ENCODE data around the gene DIP2C. TPM values are rescaled to one million over a fixed set of nuclear protein-coding genes. Genes with fewer than 3 reads are reported as not detected.
"Not testable (repeated sequence)": the region's sequence is repeated elsewhere in the genome, so short reads cannot be mapped to it uniquely, and the experiment has no call there.

DIP2C gene
- total RNA-seq, 2 donors from 2014 or later = 12.3 to 41.8 TPM

GRCh38 chr10:656883-657282, 32.6 kb downstream of the DIP2C start:
- Histone ChIP-seq H3K27ac (no peak overlapping the region), H3K4me1 (replicated peaks) (peaks cover 4% of the 10 kb centered on the region), H3K9me3 (no peaks in the 10 kb centered on the region), H3K27me3 (replicated peaks; ENCODE audit: insufficient read depth) (no peaks in the 10 kb centered on the region), H3K36me3 (no peaks in the 10 kb centered on the region), H3K4me3 (no peak overlapping the region)
- intact Hi-C loops (cut with DNase I) = no loop called here
- WGBS = 70% methylated on average over 5 of the region's 5 CpGs
- TF ChIP-seq CTCF (IDR thresholded peaks at IDR 0.05) (no peak), POLR2A (IDR thresholded peaks at IDR 0.05) (no peak), POLR2AphosphoS5 (IDR thresholded peaks at IDR 0.05) (no peak)
- no peak for DNase-seq (ENCODE audit: low spot score)

- no peaks in the 10 kb centered on the region for H3K9me3 ChIP-seq
- H3K27me3 ChIP-seq (replicated peaks; ENCODE audit: insufficient read depth) = no peaks in the 10 kb centered on the region
- intact Hi-C loops (cut with DNase I) = no loop called here
- H3K4me1 ChIP-seq (replicated peaks) = peaks cover 4% of the 10 kb centered on the region
- TF ChIP-seq CTCF (IDR thresholded peaks at IDR 0.05) (no peak), POLR2AphosphoS5 (IDR thresholded peaks at IDR 0.05) (no peak), POLR2A (IDR thresholded peaks at IDR 0.05) (no peak)
- no peaks in the 10 kb centered on the region for H3K36me3 ChIP-seq
- WGBS = 96% methylated on average over 8 of the region's 8 CpGs
- DNase-seq (ENCODE audit: low spot score) = no peak
- H3K27ac ChIP-seq = no peak overlapping the region
- no peak overlapping the region for H3K4me3 ChIP-seq
Observed at GRCh38 chr10:655184-655583, 34.3 kb downstream of the DIP2C start.

- 87% methylated on average over 6 of the region's 6 CpGs for WGBS
- no peak overlapping the region for H3K27ac ChIP-seq
Observed at GRCh38 chr10:654647-654996, 34.8 kb downstream of the DIP2C start.

GRCh38 chr10:653991-654646, 35.3 kb downstream of the DIP2C start:
- Histone ChIP-seq H3K27ac (no peak overlapping the region), H3K27me3 (replicated peaks; ENCODE audit: insufficient read depth) (no peaks in the 10 kb centered on the region), H3K4me3 (no peak overlapping the region), H3K36me3 (no peaks in the 10 kb centered on the region), H3K9me3 (no peaks in the 10 kb centered on the region), H3K4me1 (replicated peaks) (no peaks in the 10 kb centered on the region)
- TF ChIP-seq POLR2AphosphoS5 (IDR thresholded peaks at IDR 0.05) = no peak
- TF ChIP-seq CTCF (IDR thresholded peaks at IDR 0.05) = no peak
- TF ChIP-seq POLR2A (IDR thresholded peaks at IDR 0.05) = no peak
- WGBS = 39% methylated on average over 13 of the region's 13 CpGs
- intact Hi-C loops (cut with DNase I) = no loop called here
- DNase-seq (ENCODE audit: low spot score) = no peak

More at GRCh38 chr10:654647-654996, 34.8 kb downstream of the DIP2C start:
- no peaks in the 10 kb centered on the region for H3K27me3 ChIP-seq (replicated peaks; ENCODE audit: insufficient read depth)
- intact Hi-C loops (cut with DNase I) = no loop called here
- no peaks in the 10 kb centered on the region for H3K36me3 ChIP-seq
- TF ChIP-seq POLR2A (IDR thresholded peaks at IDR 0.05) (no peak), POLR2AphosphoS5 (IDR thresholded peaks at IDR 0.05) (no peak), CTCF (IDR thresholded peaks at IDR 0.05) (no peak)
- H3K4me3 ChIP-seq = no peak overlapping the region
- no peak for DNase-seq (ENCODE audit: low spot score)
- peaks cover 2% of the 10 kb centered on the region for H3K4me1 ChIP-seq (replicated peaks)
- H3K9me3 ChIP-seq = no peaks in the 10 kb centered on the region

GRCh38 chr10:652832-653459, 36.5 kb downstream of the DIP2C start:
- H3K4me1 ChIP-seq (replicated peaks); DNase-seq (ENCODE audit: low spot score); H3K9me3 ChIP-seq; H3K27ac ChIP-seq; H3K4me3 ChIP-seq; H3K36me3 ChIP-seq; H3K27me3 ChIP-seq (replicated peaks; ENCODE audit: insufficient read depth); intact Hi-C loops (cut with DNase I): not testable (repeated sequence)
- WGBS = 94% methylated on average over 13 of the region's 13 CpGs

Data from prostate gland (tissue), 2 donors.